Parathyroid adenoma (tissue), 2 donors: ENCODE results near the gene ANKH.

Source experiments
- H2AFZ ChIP-seq: fragments of 300-600 bp; sonication (generic); one replicate; pipeline ENCODE4 v1.7.0; 2017; ENCODE audit warnings: antibody characterized with exemption, mild to moderate bottlenecking
- H3K27ac ChIP-seq: fragments of 300-600 bp; sonication (generic); one replicate; pipeline ENCODE4 v1.7.0; 2017
- H3K27me3 ChIP-seq: fragments of 300-600 bp; sonication (generic); one replicate; pipeline ENCODE4 v1.7.0; 2017; ENCODE audit warnings: low read length; ENCODE audit not compliant: control insufficient read depth, insufficient read depth
- H3K36me3 ChIP-seq: fragments of 300-600 bp; sonication (generic); one replicate; pipeline ENCODE4 v1.7.0; 2017; ENCODE audit warnings: low read length; ENCODE audit not compliant: control insufficient read depth, insufficient read depth
- H3K4me1 ChIP-seq: fragments of 300-600 bp; sonication (generic); one replicate; pipeline ENCODE4 v1.7.0; 2017; ENCODE audit warnings: control low read depth
- H3K4me2 ChIP-seq: fragments of 300-600 bp; sonication (generic); one replicate; pipeline ENCODE4 v1.7.0; 2017; ENCODE audit warnings: low read length
- H3K4me3 ChIP-seq: fragments of 300-600 bp; sonication (generic); one replicate; pipeline ENCODE4 v1.7.0; 2017; ENCODE audit warnings: low read depth, low read length
- H3K79me2 ChIP-seq: fragments of 300-600 bp; sonication (generic); one replicate; pipeline ENCODE4 v1.7.0; 2017; ENCODE audit warnings: control low read depth
- H3K9ac ChIP-seq: fragments of 300-600 bp; sonication (generic); one replicate; pipeline ENCODE4 v1.7.0; 2017; ENCODE audit warnings: mild to moderate bottlenecking
- H3K9me3 ChIP-seq: fragments of 300-600 bp; sonication (generic); one replicate; pipeline ENCODE4 v1.7.0; 2017; ENCODE audit warnings: low read length; ENCODE audit not compliant: control insufficient read depth
- CTCF ChIP-seq: fragments of 300-600 bp; sonication (generic); IDR thresholded peaks from one replicate; pipeline ENCODE4 v1.7.0; 2017; ENCODE audit warnings: antibody characterized with exemption, mild to moderate bottlenecking
- donor health status: primary hyperparathyroidism.

Gene ANKH

GRCh38 chr5:14727428-14727865 is 144.1 kb downstream of the ANKH start:
- Histone ChIP-seq H3K79me2 (peaks cover 9% of the 10 kb centered on the region), H3K9me3 (no peaks in the 10 kb centered on the region), H3K9ac (no peak overlapping the region), H3K4me1 (peaks cover 7% of the 10 kb centered on the region), H3K4me3 (no peak overlapping the region), H3K27ac (no peak overlapping the region), H3K27me3 (no peaks in the 10 kb centered on the region), H2AFZ (peak overlapping the region; percentile 22), H3K36me3 (no peaks in the 10 kb centered on the region), H3K4me2 (no peak overlapping the region)
- TF ChIP-seq CTCF: peak; percentile 97

GRCh38 chr5:14726066-14726838 is 145.3 kb downstream of the ANKH start:
- Histone ChIP-seq H3K9me3 (no peaks in the 10 kb centered on the region), H3K4me2 (no peak overlapping the region), H3K36me3 (no peaks in the 10 kb centered on the region), H2AFZ (no peak overlapping the region), H3K9ac (no peak overlapping the region), H3K79me2 (peaks cover 9% of the 10 kb centered on the region), H3K4me1 (peaks cover 7% of the 10 kb centered on the region), H3K4me3 (no peak overlapping the region), H3K27me3 (no peaks in the 10 kb centered on the region), H3K27ac (no peak overlapping the region)
- TF ChIP-seq CTCF: no peak

- H3K79me2 ChIP-seq: peaks cover 9% of the 10 kb centered on the region
- no peaks in the 10 kb centered on the region for H3K9me3 ChIP-seq
- H2AFZ ChIP-seq: no peak overlapping the region
- H3K36me3 ChIP-seq: no peaks in the 10 kb centered on the region
- H3K4me2 ChIP-seq: no peak overlapping the region
- TF ChIP-seq CTCF: no peak
- peaks cover 16% of the 10 kb centered on the region for H3K4me1 ChIP-seq
- H3K27ac ChIP-seq: no peak overlapping the region
- H3K4me3 ChIP-seq: no peak overlapping the region
- H3K9ac ChIP-seq: no peak overlapping the region
- no peaks in the 10 kb centered on the region for H3K27me3 ChIP-seq
Measured at GRCh38 chr5:14724633-14725032, 146.9 kb downstream of the ANKH start.

- no peaks in the 10 kb centered on the region for H3K9me3 ChIP-seq
- H2AFZ ChIP-seq: no peak overlapping the region
- no peak for TF ChIP-seq CTCF
- H3K36me3 ChIP-seq: no peaks in the 10 kb centered on the region
- no peak overlapping the region for H3K27ac ChIP-seq
- H3K27me3 ChIP-seq: no peaks in the 10 kb centered on the region
- peaks cover 15% of the 10 kb centered on the region for H3K79me2 ChIP-seq
- no peak overlapping the region for H3K4me3 ChIP-seq
- peaks cover 16% of the 10 kb centered on the region for H3K4me1 ChIP-seq
- no peak overlapping the region for H3K4me2 ChIP-seq
- H3K9ac ChIP-seq: no peak overlapping the region
Measured at GRCh38 chr5:14723701-14724132, 147.9 kb downstream of the ANKH start.

- H2AFZ ChIP-seq: no peak overlapping the region
Measured at GRCh38 chr5:14722923-14723322, 148.7 kb downstream of the ANKH start.

More at GRCh38 chr5:14722923-14723322, 148.7 kb downstream of the ANKH start:
- H3K4me2 ChIP-seq: no peak overlapping the region
- no peak overlapping the region for H3K27ac ChIP-seq
- peaks cover 15% of the 10 kb centered on the region for H3K79me2 ChIP-seq
- no peak overlapping the region for H3K9ac ChIP-seq
- no peaks in the 10 kb centered on the region for H3K27me3 ChIP-seq
- no peak for TF ChIP-seq CTCF
- no peak overlapping the region for H3K4me3 ChIP-seq
- peaks cover 16% of the 10 kb centered on the region for H3K4me1 ChIP-seq
- H3K9me3 ChIP-seq: no peaks in the 10 kb centered on the region
- H3K36me3 ChIP-seq: no peaks in the 10 kb centered on the region
